GM23338 (cell line): Measurements from ENCODE around the gene C6. TPM values are rescaled to one million over a fixed set of nuclear protein-coding genes. Genes with fewer than 3 reads are reported as not detected.

Source experiments
- ATAC-seq: fragments of 200-7000 bp; cut with Tn5 transposase; 3 replicates; pipeline ENCODE4 v1.9.1; 2020
- DNase-seq: peaks from one replicate; pipeline ENCODE4 v3.0.0-alpha.2; 2015; ENCODE audit warnings: low spot score
- H2AFZ ChIP-seq: fragments of 200-600 bp; sonication (generic); 2 replicates; pipeline ENCODE4 v1.8.0; 2016; ENCODE audit warnings: antibody characterized with exemption, mild to moderate bottlenecking, moderate library complexity
- H3F3A ChIP-seq: fragments of 200-600 bp; sonication (generic); replicated peaks from 2 replicates; pipeline ENCODE4 v1.8.0; 2017; ENCODE audit warnings: antibody characterized with exemption, mixed run types, low read depth
- H3K27ac ChIP-seq: fragments of 200-600 bp; sonication (generic); 2 replicates; pipeline ENCODE4 v1.6.1; 2016; ENCODE audit warnings: low read depth
- H3K27me3 ChIP-seq: fragments of 200-600 bp; sonication (generic); 2 replicates; pipeline ENCODE4 v1.8.0; 2016; ENCODE audit warnings: mild to moderate bottlenecking, mixed run types, moderate library complexity; ENCODE audit not compliant: insufficient read depth
- H3K36me3 ChIP-seq: fragments of 200-600 bp; sonication (generic); 2 replicates; pipeline ENCODE4 v1.8.0; 2016; ENCODE audit warnings: mild to moderate bottlenecking; ENCODE audit not compliant: insufficient read depth
- H3K4me1 ChIP-seq: fragments of 200-600 bp; sonication (generic); 2 replicates; pipeline ENCODE4 v1.8.0; 2016; ENCODE audit warnings: mild to moderate bottlenecking, moderate library complexity; ENCODE audit not compliant: insufficient read depth
- H3K4me2 ChIP-seq: fragments of 200-600 bp; sonication (generic); 2 replicates; pipeline ENCODE4 v1.7.1; 2017; ENCODE audit warnings: mixed run types
- H3K4me3 ChIP-seq: fragments of 200-600 bp; sonication (generic); 2 replicates; pipeline ENCODE4 v1.6.1; 2016; ENCODE audit warnings: mixed run types
- H3K79me2 ChIP-seq: fragments of 200-600 bp; sonication (generic); replicated peaks from 2 replicates; pipeline ENCODE4 v1.8.0; 2017; ENCODE audit warnings: mild to moderate bottlenecking; ENCODE audit not compliant: insufficient read depth
- H3K9me2 ChIP-seq: fragments of 200-600 bp; sonication (generic); 2 replicates; pipeline ENCODE4 v1.8.0; 2017; ENCODE audit not compliant: insufficient read depth
- H4K20me1 ChIP-seq: fragments of 200-600 bp; sonication (generic); replicated peaks from 2 replicates; pipeline ENCODE4 v1.8.0; 2017; ENCODE audit warnings: mild to moderate bottlenecking; ENCODE audit not compliant: insufficient read depth
- H3K27ac Mint-ChIP-seq: 2 replicates; pipeline ENCODE4 v1.8.0; 2020; ENCODE audit warnings: inconsistent platforms, mild to moderate bottlenecking, moderate library complexity, mixed read lengths
- H3K27me3 Mint-ChIP-seq: 3 replicates; pipeline ENCODE4 v1.8.0; 2022; ENCODE audit warnings: low read depth, mild to moderate bottlenecking, moderate library complexity, mixed read lengths, inconsistent platforms; ENCODE audit not compliant: insufficient read depth, poor library complexity
- H3K36me3 Mint-ChIP-seq: 3 replicates; pipeline ENCODE4 v1.8.0; 2021; ENCODE audit warnings: low read depth, mild to moderate bottlenecking, inconsistent platforms, moderate library complexity, mixed read lengths
- H3K4me1 Mint-ChIP-seq: 3 replicates; pipeline ENCODE4 v1.8.0; 2020; ENCODE audit warnings: mild to moderate bottlenecking, inconsistent platforms, mixed read lengths
- H3K4me3 Mint-ChIP-seq: 3 replicates; pipeline ENCODE4 v1.8.0; 2021; ENCODE audit warnings: moderate library complexity, mild to moderate bottlenecking, inconsistent platforms, mixed read lengths
- H3K9me3 Mint-ChIP-seq: 3 replicates; pipeline ENCODE4 v1.8.0; 2020; ENCODE audit warnings: moderate library complexity, mild to moderate bottlenecking, inconsistent platforms, mixed read lengths
- CREB1 ChIP-seq: fragments of 250-450 bp; sonication (Bioruptor Pico); IDR thresholded peaks from 2 replicates; pipeline ENCODE4 v1.5.0; 2020; ENCODE audit warnings: low read depth, mild to moderate bottlenecking, moderate library complexity
- EZH2 ChIP-seq: fragments of 200-600 bp; sonication (generic); IDR thresholded peaks from one replicate; pipeline ENCODE4 v1.8.0; 2017; ENCODE audit warnings: antibody characterized with exemption, mild to moderate bottlenecking, low read depth; ENCODE audit not compliant: unreplicated experiment
- REST ChIP-seq: IDR thresholded peaks from one replicate; pipeline ENCODE4 v1.6.1; 2018; ENCODE audit warnings: antibody characterized with exemption; ENCODE audit not compliant: unreplicated experiment
- ZNF114 ChIP-seq: fragments of 250-450 bp; sonication (Bioruptor Pico); IDR thresholded peaks from 2 replicates; pipeline ENCODE4 v1.5.0; 2020; ENCODE audit warnings: mild to moderate bottlenecking, moderate library complexity
- ZNF462 ChIP-seq: fragments of 250-450 bp; sonication (Bioruptor Pico); IDR thresholded peaks from 2 replicates; pipeline ENCODE4 v1.5.0; 2020; ENCODE audit warnings: mild to moderate bottlenecking, moderate library complexity
- polyA plus RNA-seq: library from polyadenylated mRNA; unstranded; fragments of >200 nt; fragmentation: Nextera tagmentation; extraction: Ambion mirVana; gene quantifications from 2 replicates; pipeline ENCODE4 v1.2.1, GENCODE V29; 2016
- total RNA-seq: library from RNA; depleted of rRNA; stranded (reverse); fragments of >200 nt; shearing (Covaris generic); gene quantifications from 2 replicates; pipeline ENCODE4 v1.2.3, GENCODE V29; 2014; rRNA removed

Gene C6
- total and polyA plus RNA-seq, 2 experiments from 2014 or later: not detected

- H3K27me3 ChIP-seq: no peaks in the 10 kb centered on the region
Measured at GRCh38 chr5:41093803-41094202, 119.5 kb downstream of the C6 start.

More at GRCh38 chr5:41093803-41094202, 119.5 kb downstream of the C6 start:
- Mint-ChIP-seq H3K27ac (no peak overlapping the region), H3K4me3 (no peak overlapping the region), H3K27me3 (peaks cover 2% of the 10 kb centered on the region), H3K36me3 (no peaks in the 10 kb centered on the region), H3K4me1 (no peaks in the 10 kb centered on the region), H3K9me3 (peaks cover 4% of the 10 kb centered on the region; the same call in 1 of the 3 replicates)
- Histone ChIP-seq H3K27ac (no peak overlapping the region), H3K4me1 (no peaks in the 10 kb centered on the region), H3K4me3 (no peak overlapping the region), H3K79me2 (no peaks in the 10 kb centered on the region), H2AFZ (no peak overlapping the region), H3F3A (no peaks in the 10 kb centered on the region), H3K9me2 (no peaks in the 10 kb centered on the region; the same call in 1 of the 2 replicates), H3K4me2 (no peak overlapping the region), H3K36me3 (no peaks in the 10 kb centered on the region), H4K20me1 (no peaks in the 10 kb centered on the region)
- TF ChIP-seq ZNF462 (CRISPR knock-in tag): no peak
- no peak for TF ChIP-seq EZH2
- no peak for TF ChIP-seq CREB1
- TF ChIP-seq ZNF114 (CRISPR knock-in tag): no peak
- no peak for TF ChIP-seq REST
- ATAC-seq: no peak
- no peak for DNase-seq

Other genes starting within 250 kb of the C6 start
- gene MROH2B, start 142.2 kb downstream of the C6 start, total RNA-seq: not detected in 2 replicates
- gene MROH2B, start 142.2 kb downstream of the C6 start, polyA plus RNA-seq: not detected in 2 replicates